Measurements from ENCODE around the gene OR5H15. TPM values are rescaled to one million over a fixed set of nuclear protein-coding genes. Genes with fewer than 3 reads are reported as not detected.
"Not testable (repeated sequence)": the region's sequence is repeated elsewhere in the genome, so short reads cannot be mapped to it uniquely, and the experiment has no call there.

OR5H15 gene
- total RNA-seq, 4 donors from 2014 or later: not detected

DNA sequence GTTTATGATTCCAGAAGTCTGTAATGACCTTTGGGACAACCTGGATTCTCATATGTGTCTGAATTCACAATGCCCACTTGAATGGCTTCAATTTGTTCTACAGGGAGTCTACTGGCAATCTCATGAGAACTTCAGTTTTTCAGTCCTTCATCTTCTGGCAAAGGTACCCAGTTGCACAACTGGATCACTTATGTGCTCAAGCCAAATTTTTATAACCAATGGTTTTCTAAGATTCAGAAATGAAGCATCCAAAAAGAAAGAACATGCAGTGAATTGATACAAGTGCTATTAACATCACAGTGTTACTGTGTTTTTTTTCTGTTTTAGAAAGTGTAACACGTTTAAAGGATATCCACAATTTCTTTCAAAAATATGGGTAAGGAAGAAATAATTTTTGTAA lies 19.3 kb upstream of the OR5H15 start, which contains the start of gene OR5H14:
Gene OR5H14 (plus strand): TSS at position 301 of the 400 bp plus-strand sequence. CDS start 1,907 bp downstream, outside the sequence.
- no peak for ATAC-seq
- Histone ChIP-seq H3K27ac (no peak within 1 kb of the TSS), H3K27me3 (no peaks in the 10 kb centered on the region), H3K9me3 (no peaks in the 10 kb centered on the region), H3K4me3 (no peak within 1 kb of the TSS), H3K4me1 (no peaks in the 10 kb centered on the region), H3K36me3 (no peaks in the 10 kb centered on the region)
- TF ChIP-seq, protein P1, sequence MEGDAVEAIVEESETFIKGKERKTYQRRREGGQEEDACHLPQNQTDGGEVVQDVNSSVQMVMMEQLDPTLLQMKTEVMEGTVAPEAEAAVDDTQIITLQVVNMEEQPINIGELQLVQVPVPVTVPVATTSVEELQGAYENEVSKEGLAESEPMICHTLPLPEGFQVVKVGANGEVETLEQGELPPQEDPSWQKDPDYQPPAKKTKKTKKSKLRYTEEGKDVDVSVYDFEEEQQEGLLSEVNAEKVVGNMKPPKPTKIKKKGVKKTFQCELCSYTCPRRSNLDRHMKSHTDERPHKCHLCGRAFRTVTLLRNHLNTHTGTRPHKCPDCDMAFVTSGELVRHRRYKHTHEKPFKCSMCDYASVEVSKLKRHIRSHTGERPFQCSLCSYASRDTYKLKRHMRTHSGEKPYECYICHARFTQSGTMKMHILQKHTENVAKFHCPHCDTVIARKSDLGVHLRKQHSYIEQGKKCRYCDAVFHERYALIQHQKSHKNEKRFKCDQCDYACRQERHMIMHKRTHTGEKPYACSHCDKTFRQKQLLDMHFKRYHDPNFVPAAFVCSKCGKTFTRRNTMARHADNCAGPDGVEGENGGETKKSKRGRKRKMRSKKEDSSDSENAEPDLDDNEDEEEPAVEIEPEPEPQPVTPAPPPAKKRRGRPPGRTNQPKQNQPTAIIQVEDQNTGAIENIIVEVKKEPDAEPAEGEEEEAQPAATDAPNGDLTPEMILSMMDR (IDR thresholded peaks at IDR 0.05): no peak
- TF ChIP-seq EP300 (IDR thresholded peaks at IDR 0.05) (no peak), POLR2AphosphoS5 (IDR thresholded peaks at IDR 0.05) (no peak), POLR2A (IDR thresholded peaks at IDR 0.05) (no peak)
- 65 to 73% methylated on average over 1 of the region's 1 CpG for WGBS, 2 donors (ENCODE audit: low coverage in 1 of 2)

DNA sequence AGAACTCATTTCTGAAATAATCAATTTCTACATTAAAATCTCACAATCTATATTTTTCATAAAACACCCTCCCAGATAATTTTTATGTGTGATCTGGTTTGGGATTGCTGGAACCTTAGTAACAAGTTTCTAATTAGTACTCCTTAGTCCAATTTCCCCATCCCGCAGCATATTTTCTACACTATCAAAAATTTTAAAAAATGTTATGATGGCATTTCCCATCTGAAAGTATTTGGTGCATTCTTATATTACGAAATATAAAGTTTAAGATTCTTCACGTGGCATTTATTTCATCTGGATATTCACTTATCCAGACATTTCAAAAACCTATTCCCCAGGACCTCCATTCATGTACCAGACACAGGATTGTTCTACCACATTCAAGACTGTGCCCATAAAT lies 17.7 kb upstream of the OR5H15 start:
- Histone ChIP-seq H3K27ac (no peak overlapping the region), H3K9me3 (no peaks in the 10 kb centered on the region), H3K36me3 (no peaks in the 10 kb centered on the region), H3K4me1 (no peaks in the 10 kb centered on the region), H3K4me3 (no peak overlapping the region), H3K27me3 (no peaks in the 10 kb centered on the region)
- ATAC-seq: no peak
- no peak for TF ChIP-seq POLR2A (IDR thresholded peaks at IDR 0.05)
- TF ChIP-seq, protein P1 (IDR thresholded peaks at IDR 0.05): no peak
- TF ChIP-seq POLR2AphosphoS5 (IDR thresholded peaks at IDR 0.05): no peak
- TF ChIP-seq EP300 (IDR thresholded peaks at IDR 0.05): no peak
- 66 to 70% methylated on average over 3 of the region's 3 CpGs for WGBS, 2 donors (ENCODE audit: low coverage in 1 of 2)

- H3K4me1 ChIP-seq, H3K9me3 ChIP-seq, H3K36me3 ChIP-seq, H3K4me3 ChIP-seq, H3K27ac ChIP-seq, ATAC-seq, H3K27me3 ChIP-seq: not testable (repeated sequence)
- WGBS, 2 donors (ENCODE audit: low coverage in 1 of 2): 79 to 95% methylated on average over 4 of the region's 4 CpGs
These were observed 17.0 kb upstream of the OR5H15 start for GRCh38 chr3:98149456-98149855.

- no peaks in the 10 kb centered on the region for H3K9me3 ChIP-seq
- no peak overlapping the region for H3K4me3 ChIP-seq
- TF ChIP-seq, protein P1 (IDR thresholded peaks at IDR 0.05): no peak
- no peak for TF ChIP-seq POLR2AphosphoS5 (IDR thresholded peaks at IDR 0.05)
- no peak for TF ChIP-seq POLR2A (IDR thresholded peaks at IDR 0.05)
- TF ChIP-seq EP300 (IDR thresholded peaks at IDR 0.05): no peak
- H3K36me3 ChIP-seq: no peaks in the 10 kb centered on the region
- no peaks in the 10 kb centered on the region for H3K4me1 ChIP-seq
- no peaks in the 10 kb centered on the region for H3K27me3 ChIP-seq
- WGBS, 2 donors (ENCODE audit: low coverage in 1 of 2): 71% methylated on average over 5 of the region's 5 CpGs
- H3K27ac ChIP-seq: no peak overlapping the region
- no peak for ATAC-seq
These were observed 15.3 kb upstream of the OR5H15 start for GRCh38 chr3:98151241-98151640.

DNA sequence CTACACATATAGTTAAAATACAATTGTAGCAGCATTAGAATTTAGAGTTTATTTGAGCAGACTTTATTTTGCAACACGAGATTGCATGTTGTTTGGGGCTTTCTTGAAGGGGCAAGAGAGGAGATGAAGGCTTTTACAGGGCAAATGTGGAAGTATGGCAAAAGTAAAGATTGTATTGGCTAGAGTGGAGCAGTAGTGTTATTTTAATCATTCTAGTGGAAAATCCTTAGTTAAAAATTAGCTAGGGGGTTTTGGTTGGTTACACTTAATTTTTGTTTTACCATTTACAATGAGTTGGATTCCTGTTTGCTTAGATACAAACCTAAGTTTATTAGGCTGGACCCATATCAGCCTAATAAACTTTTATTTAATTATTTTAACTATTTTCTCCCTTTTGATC lies 4.6 kb downstream of the OR5H15 start:
- Histone ChIP-seq H3K36me3 (no peaks in the 10 kb centered on the region), H3K4me3 (no peak overlapping the region), H3K27me3 (no peaks in the 10 kb centered on the region), H3K9me3 (no peaks in the 10 kb centered on the region), H3K4me1 (no peaks in the 10 kb centered on the region), H3K27ac (no peak overlapping the region)
- TF ChIP-seq, protein P1 (IDR thresholded peaks at IDR 0.05): no peak
- no peak for TF ChIP-seq POLR2A (IDR thresholded peaks at IDR 0.05)
- TF ChIP-seq EP300 (IDR thresholded peaks at IDR 0.05): no peak
- no peak for TF ChIP-seq POLR2AphosphoS5 (IDR thresholded peaks at IDR 0.05)
- WGBS, 2 donors (ENCODE audit: low coverage in 1 of 2): 67 to 68% methylated on average over 1 of the region's 1 CpG
- ATAC-seq: no peak

All from gastroesophageal sphincter (tissue), 4 donors.